Measurements from ENCODE around the gene SPATA21.

SPATA21 gene

DNA sequence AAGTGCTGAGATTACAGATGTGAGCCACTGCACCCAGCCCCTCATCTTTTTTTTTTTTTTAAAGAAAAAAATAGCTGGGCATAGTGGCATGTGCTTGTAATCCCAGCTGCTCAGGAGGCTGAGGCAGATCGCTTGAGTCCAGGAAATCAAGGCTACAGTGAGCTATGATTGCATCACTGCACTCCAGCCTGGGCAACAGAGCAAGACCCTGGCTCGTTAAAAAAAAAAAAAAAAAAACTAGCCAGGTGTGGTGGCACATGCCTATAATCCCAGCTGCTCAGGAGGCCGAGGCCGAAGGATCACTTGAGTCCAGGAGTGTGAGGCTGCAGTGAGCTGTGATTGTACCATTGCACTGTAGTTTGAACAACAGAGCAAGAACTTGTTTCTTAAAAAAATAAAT is 56.4 kb downstream of the SPATA21 start:
- TF ChIP-seq, protein P1, sequence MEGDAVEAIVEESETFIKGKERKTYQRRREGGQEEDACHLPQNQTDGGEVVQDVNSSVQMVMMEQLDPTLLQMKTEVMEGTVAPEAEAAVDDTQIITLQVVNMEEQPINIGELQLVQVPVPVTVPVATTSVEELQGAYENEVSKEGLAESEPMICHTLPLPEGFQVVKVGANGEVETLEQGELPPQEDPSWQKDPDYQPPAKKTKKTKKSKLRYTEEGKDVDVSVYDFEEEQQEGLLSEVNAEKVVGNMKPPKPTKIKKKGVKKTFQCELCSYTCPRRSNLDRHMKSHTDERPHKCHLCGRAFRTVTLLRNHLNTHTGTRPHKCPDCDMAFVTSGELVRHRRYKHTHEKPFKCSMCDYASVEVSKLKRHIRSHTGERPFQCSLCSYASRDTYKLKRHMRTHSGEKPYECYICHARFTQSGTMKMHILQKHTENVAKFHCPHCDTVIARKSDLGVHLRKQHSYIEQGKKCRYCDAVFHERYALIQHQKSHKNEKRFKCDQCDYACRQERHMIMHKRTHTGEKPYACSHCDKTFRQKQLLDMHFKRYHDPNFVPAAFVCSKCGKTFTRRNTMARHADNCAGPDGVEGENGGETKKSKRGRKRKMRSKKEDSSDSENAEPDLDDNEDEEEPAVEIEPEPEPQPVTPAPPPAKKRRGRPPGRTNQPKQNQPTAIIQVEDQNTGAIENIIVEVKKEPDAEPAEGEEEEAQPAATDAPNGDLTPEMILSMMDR (IDR thresholded peaks at IDR 0.05; ENCODE audit: extremely low read depth, missing control alignments), result no peak
- DNase-seq (ENCODE audit: low spot score), result no peak

DNA sequence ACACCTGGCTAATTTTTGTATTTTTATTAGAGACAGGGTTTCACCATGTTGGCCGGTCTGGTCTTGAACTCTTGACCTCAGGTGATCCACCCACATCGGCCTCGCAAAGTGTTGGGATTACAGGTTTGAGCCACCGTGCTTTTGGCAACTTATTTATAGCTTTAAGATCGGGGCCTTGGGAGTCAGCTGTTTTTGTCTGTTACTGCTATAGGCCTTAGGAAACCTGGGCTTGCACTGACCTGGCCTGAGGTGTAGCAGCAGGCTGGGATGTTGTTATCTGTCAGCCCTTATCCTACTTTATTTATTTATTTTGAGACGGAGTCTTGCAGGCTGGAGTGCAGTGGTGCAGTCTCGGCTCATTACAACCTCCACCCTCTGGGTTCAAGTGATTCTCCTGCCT is 58.8 kb downstream of the SPATA21 start:
- TF ChIP-seq, protein P1 (IDR thresholded peaks at IDR 0.05; ENCODE audit: extremely low read depth, missing control alignments), result no peak
- no peak for DNase-seq (ENCODE audit: low spot score)

DNA sequence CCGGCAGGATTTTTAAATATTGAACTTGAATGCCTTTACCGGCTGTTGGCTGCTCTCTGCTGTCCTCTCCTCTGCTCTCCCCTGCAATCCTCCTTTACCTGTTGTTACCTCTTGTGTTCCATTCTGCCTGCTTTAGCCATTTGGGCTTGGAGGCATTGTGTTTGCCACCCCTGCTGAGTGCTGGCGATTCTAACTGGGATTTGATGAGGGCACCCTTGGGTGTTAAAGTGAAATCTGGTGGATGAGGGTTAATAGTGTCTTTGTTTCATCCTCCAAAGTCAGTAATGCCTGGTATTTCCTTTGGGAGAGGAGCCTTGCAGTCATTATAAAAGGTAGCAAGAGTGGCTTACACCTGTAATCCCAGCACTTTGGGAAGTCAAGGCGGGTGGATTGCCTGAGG is 60.3 kb downstream of the SPATA21 start:
- no peak for DNase-seq (ENCODE audit: low spot score)
- TF ChIP-seq, protein P1 (IDR thresholded peaks at IDR 0.05; ENCODE audit: extremely low read depth, missing control alignments), result no peak

DNA sequence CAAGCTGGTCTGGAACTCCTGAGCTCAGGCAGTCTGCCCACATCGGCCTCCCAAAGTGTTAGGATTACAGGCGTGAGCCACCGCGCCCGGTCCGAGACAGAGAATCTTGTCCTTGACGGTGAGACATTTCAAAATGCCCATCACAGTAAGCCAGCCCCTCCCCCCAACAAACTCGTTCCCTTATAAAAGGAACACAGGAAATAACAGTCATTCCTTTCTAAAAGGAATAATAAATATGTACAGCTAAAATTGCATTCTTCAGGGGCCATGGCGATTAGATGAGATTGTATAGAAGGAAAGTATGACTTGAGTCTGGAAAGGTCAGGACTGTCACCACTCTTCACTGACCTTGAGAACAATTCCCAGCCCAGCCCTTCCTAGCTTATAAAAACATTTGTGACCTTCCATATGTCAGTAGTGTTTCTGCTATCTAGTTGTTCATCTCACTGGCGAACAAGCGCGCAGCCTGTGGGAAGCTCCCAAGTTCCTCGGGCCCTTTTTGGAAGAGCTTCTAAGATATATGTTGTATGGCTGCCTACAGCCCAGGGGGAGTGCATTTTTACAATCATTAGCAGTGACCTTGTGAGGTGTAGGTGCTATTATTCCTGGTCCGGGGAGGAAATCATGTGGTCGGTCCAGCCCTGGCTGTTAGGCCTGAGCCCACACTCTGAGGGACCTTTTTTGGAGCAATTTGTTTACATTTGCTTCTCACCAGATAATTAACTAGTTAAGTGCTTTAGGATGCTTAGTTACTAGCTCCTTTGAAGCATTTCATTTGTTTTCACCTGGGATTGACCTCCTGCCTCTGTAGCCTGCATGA is 61.5 kb downstream of the SPATA21 start:
- no peak for DNase-seq (ENCODE audit: low spot score)

DNA sequence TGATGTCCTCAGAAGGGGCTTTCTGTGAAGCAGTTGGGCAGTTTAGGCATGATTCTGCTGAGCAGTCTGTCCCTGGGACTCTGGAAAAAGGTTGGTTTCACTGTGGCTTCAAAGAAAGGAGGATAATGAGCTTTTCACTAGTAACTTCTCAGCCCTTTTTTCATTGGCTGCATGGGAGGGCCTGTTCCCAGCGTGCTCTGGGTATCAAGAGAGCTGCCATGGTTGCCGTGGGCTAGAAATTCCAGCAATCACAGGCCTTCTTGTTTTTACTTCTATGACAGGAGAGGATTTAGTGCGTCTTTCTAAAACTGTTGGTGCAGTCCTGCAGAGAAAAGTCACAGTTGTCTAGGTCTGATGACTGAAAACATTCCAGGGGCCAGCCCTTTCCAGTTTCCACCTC is 63.0 kb downstream of the SPATA21 start:
- TF ChIP-seq, protein P1 (IDR thresholded peaks at IDR 0.05; ENCODE audit: extremely low read depth, missing control alignments), result no peak
- no peak for DNase-seq (ENCODE audit: low spot score)

More for the DNA sequence above, 61.5 kb downstream of the SPATA21 start:
- TF ChIP-seq, protein P1 (IDR thresholded peaks at IDR 0.05; ENCODE audit: extremely low read depth, missing control alignments), result no peak

DNA sequence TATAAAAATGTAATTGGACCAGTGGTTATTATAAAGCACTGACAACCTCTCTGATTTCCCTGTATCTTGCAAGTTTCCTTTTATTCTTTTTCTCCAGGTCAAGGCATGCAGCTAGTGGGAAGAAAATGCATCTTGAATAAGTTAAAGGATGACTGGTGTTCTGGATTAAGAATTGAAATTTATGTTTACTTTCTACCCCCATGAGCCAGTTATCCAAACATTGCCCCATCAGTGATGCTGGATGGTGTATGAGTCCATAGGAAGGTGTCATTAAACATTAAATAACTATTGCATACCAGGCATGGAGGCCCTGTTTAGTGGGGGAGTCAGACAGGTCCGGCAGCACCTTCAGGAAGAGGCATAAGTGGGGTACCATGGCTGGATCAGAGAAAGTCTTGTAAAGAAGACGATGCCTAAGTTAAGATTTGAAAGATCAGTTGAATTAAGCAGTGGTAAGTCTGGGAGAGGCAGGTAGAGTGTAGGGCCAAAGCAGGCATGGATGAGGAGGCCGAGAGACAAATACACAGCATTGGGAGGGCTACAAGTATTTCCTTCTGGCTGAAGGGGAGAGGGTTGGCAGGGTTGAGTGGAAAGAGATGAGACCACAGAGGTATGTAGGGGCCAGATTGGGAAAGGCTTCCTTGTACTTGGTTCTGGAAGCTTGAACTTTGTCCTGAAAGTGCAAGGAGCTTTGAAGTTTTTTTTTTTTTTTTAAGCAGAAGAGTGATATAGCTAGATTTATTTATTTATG is 64.5 kb downstream of the SPATA21 start:
- TF ChIP-seq, protein P1 (IDR thresholded peaks at IDR 0.05; ENCODE audit: extremely low read depth, missing control alignments), result no peak
- DNase-seq (ENCODE audit: low spot score), result no peak

DNA sequence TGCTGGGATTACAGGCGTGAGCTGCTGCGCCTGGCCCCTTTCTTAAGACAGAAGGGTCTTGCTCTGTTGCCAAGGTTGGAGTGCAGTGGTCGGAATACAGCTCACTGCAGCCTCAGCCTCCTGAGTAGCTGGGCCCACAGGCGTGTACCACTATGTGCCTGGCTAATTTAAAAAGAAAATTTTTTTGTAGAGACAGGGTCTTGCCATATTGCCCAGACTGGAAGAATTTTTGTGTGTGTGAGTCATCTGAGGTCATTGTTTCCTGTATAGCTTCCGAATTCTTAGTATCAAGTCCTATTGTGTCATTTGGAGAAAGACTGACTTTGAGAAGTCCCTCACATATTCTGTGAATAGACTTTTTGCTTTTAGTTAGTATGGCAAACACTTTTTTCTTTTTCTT is 65.5 kb downstream of the SPATA21 start:
- TF ChIP-seq, protein P1 (IDR thresholded peaks at IDR 0.05; ENCODE audit: extremely low read depth, missing control alignments), result no peak
- no peak for DNase-seq (ENCODE audit: low spot score)

Measured in GM20000 (cell line).